ENCODE results near the gene SOX13. TPM values are rescaled to one million over a fixed set of nuclear protein-coding genes. Genes with fewer than 3 reads are reported as not detected.

SOX13 gene
- polyA plus RNA-seq, 3 donors: 11.2 to 32.3 (median 18.6) TPM

DNA sequence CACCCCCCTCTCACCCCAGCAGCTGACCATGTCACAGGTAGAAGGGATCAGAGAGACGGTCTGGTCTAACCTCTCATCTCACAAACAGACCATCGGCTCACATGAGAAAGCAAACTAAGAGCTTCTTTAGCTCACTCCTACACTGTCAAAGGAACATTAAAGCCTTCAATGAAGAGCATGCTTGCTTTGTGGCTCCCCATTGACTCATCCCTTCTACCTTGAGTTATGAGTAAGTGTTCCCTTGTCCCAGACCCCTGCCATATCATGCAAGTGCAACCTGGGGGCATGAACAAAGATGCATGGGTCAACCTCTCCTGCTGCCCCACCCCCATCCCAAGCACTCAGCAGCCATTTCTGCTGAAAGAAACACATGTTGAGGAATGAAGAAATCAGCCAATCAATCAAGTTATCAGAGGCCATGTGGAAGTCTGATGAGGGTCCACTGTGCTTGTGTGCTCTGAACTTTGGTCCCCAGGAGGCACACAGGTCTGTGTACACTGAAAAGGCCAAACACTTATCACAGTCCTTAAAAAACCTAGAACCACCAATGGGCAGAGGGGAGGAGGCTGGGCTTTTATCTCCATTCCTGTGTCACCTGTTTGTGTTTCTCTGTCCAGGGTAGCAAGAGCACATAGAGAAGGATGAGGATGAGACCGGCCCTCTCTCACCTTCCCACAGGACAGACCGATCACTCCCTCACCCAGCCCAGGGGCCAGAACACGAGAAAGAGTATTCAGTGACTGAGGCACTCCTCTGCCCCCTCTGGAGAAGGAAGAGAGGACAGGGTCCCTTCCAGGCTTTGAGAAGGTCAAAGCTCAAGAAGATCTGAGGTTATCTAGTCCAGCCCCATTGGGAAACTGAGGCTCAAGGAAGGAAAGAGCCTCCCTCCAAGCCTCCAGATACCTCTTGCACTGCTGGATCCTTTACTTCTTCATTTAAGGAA lies 69.4 kb downstream of the SOX13 start:
- H3K27ac ChIP-seq (ENCODE audit: low read depth, low read length): no peak overlapping the region
- WGBS, 3 donors: 90 to 95% (median 94%) methylated on average over 5 of the region's 5 CpGs

DNA sequence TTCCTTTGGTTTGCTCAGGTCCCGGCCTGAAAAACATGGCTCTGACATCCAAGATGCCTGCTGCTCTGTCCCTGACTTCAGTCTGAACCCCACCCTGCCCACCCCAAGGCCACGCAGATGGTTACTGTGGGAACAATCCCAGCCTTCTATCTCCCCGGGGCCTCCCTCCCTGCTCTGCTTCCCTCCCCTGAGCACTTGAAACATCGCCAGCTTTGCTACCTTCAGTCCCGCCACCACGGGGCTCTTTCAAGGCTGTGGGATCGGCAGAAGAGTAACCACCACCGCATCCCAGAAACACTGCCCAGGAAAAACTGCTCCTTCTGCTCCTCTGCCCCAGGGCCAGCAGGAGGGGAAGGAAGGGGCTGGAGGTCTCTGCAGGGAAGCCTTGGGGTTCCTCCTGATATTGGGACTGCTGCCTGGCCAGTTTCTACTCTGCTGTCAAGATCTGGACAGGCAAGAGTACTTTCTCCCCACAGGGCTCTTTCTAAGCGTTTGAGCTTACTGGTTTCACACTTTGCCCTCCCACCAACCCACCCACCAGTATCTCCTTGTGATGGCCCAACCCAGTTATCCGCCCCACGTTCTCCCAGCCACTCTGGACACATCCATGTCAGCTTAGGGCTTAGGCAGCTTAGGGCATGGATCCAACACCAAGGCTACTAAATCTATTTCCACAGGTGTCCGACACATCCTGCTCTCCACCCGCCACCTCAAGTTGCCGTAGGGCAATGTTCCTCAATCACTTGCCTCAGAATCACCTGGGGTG lies 70.5 kb downstream of the SOX13 start:
- 43 to 78% (median 77%) methylated on average over 14 of the region's 14 CpGs for WGBS, 3 donors
- H3K27ac ChIP-seq (ENCODE audit: low read depth, low read length): no peak overlapping the region

DNA sequence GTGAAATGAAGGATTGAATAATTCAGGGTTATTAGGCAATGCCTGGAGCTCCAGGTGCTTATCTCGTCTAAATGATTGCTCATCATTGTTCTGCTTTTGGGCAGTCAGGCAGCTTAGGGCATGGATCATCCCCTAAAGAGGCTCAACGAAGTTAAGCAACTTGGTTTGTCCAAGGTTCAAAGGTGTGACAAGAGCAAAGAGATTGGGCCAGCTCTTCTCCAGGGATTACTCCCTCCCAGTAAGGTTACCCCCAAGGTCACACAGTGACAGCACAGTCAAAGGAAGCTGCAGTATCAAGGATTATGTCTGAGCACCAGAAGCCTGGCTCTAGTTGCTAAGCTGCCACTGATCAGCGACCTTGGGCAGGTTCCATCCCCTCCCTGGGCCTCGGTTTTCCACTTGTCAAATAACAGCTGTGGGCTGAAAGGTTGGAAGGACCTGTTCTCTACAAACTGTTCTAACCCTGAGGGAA lies 72.2 kb downstream of the SOX13 start:
- no peak overlapping the region for H3K27ac ChIP-seq (ENCODE audit: low read depth, low read length)
- WGBS, 3 donors: 53 to 69% (median 64%) methylated on average over 4 of the region's 4 CpGs

DNA sequence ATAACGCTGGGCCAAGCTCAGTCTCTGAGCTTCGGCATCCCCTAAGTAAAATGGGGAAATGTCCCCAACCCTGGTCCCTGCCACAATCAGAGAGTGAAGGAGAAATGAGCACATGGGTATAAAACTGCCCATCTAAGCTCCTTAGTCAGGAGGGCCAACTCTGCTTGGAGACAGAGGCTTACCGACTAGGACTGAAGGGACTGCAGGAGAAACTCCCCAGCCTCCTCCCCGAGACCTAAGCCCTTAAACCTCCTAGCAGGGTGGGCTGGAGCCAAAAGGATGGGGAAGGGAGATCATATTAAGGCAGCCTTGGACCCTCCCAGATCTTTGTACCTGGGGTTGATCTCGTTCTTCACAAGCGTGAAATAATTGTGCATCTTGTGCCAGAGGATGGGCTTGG lies 73.4 kb downstream of the SOX13 start:
- H3K27ac ChIP-seq (ENCODE audit: low read depth, low read length): no peak overlapping the region
- WGBS, 3 donors: 86 to 93% (median 87%) methylated on average over 6 of the region's 6 CpGs

DNA sequence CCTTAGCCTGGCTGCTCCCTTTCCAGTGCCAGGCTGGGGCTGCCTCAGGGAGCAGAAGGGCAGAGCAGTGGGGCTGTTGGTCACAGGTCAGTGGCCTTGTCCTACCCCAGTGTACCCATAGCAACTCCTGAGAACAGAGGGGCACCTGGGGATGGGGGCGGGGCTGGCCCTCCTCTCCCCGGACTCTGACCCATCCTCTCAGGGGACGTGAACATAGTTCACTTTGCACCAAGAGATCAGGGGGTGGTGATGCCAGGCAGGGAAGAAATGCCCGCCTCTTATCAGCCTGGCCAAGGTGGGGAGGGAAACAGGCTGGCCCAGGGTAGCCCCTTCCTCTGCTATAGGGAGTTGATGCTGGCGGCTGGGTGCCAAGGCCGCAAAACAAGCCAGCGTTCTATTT lies 74.0 kb downstream of the SOX13 start:
- no peak overlapping the region for H3K27ac ChIP-seq (ENCODE audit: low read depth, low read length)
- WGBS, 3 donors: 63 to 94% (median 91%) methylated on average over 7 of the region's 7 CpGs

DNA sequence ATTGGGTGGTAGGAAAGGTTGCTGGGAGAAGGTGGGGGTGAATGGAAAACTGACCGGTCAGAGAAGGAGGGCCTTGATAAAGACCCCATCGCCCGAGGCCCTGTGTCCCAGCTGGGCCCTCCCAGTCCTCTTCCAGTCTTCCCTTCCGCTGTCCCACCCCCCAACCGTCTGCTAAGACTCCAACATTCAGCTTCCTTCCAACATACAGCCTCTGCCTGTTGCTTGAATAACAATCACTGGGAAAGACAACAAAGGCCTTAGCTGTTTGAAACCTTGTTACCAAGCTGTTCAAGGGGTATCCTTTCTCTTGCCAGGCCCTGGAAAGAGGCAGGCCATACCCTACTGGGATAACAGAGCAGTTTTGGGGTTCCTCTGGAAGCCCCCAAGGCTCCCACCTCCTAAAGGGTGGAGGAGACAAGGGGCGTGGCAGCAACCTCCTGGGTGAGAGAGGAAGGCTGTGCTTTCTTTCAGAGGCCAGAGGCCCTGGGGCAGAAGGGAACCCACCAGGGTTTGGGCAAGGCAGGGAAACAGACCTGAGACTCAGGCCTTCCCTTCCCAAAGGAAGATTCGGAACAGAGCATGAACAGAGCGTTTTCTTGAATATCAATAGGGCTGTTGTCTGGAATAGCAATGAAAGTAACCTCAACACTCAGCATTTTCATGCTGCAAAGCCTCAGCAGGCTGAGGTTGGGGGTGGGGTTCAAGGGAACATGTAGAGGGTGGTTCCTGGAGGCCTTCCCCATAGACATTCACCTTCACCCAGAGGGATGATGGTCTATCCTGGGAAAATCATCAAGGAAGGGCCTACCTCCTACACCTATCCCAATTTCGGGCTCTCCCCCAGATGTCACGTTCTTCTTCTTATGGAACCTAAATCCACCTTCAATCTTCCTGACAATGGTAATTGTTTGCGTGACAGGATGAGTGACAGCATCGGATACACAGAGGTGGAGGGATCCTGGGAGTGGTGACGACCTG lies 74.8 kb downstream of the SOX13 start:
- H3K27ac ChIP-seq (ENCODE audit: low read depth, low read length): no peak overlapping the region
- 84 to 87% (median 86%) methylated on average over 13 of the region's 13 CpGs for WGBS, 3 donors

DNA sequence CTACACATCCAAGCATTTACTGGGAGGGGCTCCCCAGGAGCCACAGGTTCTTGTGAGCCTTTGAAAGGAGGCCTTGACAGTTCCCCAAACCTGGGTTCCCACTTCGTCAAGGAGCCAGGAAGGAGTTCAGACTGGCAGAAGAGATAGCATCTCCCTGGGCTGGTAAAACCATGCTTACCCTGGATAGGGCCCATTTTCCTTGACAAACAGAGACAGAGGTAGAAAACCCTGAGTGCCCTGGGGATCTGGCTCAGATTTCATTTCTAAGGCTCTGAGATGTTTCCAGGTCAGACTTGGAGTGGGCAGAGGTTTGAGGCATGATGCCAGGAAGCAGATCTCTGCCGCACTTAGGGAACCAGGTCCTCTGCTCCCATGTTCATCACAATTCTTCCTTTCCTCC lies 76.2 kb downstream of the SOX13 start:
- H3K27ac ChIP-seq (ENCODE audit: low read depth, low read length): no peak overlapping the region
- 68 to 73% (median 70%) methylated on average over 2 of the region's 2 CpGs for WGBS, 3 donors

DNA sequence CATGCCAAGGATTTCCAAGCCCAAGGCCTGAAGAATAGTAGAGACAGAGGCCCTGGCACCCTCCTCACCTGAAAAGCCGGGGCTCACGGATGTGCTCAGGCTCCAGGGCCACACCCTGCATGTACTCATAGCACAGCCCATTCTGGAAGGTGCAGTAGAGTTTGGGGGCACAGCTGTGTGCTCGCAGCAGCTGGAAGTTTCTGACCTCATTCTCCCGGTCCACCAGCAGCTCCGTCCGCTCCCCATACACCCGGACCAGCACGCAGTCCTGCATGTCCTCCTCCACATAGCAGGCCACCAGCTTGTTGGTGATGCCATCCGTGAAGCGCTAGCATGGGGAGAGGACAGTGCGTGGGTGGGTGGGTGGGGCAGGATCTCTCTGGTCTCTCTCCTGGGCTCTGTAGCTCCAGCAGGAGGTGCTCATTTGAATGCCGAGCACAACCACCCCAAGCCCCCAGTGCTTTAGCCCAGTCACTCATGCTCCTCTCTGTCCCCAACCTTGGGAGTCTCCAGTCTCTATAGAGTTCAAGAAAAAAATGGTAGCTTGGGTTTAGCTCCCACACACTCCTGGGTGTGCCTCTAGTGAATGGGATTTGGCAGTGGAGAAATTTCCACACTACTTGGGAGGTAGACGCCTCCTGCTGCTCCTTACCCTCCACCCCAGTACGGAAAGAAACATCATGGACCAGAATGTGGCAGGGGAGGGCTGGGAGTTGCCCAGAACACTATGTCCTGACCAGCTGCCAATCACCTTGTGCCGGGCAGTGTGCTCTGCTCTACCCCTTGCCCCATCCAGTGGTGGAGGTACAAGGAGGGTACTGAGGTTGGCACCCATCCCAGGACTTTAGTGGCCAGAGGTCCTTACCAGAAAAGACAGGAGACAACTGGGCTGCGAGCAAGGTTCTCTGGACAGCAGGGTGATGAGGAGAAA lies 77.0 kb downstream of the SOX13 start:
- WGBS, 3 donors: 82 to 88% (median 87%) methylated on average over 16 of the region's 16 CpGs
- no peak overlapping the region for H3K27ac ChIP-seq (ENCODE audit: low read depth, low read length)

DNA sequence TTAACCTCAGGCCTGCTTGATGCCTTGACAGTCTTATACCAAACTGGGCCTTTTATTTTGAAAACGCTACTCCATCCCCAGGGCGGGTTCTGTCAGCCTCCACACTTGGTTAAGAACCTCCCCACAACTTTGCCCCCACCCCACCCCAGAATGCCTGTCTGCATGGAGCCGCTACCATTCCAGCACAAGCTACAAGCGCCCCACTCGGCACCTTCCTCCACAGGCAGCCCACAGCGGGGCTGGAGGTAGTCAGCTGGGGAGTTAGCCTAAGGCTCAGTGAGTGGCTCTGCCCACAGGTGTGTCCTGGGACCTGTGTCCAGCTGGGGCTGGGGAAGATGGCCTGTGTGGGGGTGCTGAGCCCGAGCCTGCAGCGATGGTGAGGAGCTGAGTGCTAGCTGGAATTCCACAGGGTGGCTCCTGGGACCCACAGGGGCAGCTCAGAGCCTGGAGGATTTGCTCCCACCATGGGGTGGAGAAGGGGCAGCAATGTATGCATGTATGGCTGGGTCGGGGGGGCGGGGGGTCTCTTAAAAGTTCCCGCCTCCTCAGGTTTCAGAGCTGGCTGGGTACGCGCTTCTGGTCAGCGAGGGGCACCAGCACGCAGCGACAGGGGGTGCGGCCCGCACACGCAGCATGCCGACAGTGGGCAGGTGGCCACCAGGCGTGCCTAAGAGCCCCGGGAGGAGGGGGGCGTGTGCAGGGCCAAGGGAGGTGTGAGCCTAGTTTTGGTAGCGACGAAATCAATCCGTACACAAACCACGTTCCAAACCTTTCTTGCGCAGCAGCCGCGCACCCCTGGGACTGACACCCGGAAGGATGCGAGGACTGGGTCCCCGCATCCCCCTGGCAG lies 78.0 kb downstream of the SOX13 start:
- WGBS, 3 donors: 28 to 40% (median 32%) methylated on average over 32 to 33 of the region's 33 CpGs
- no peak overlapping the region for H3K27ac ChIP-seq (ENCODE audit: low read depth, low read length)

DNA sequence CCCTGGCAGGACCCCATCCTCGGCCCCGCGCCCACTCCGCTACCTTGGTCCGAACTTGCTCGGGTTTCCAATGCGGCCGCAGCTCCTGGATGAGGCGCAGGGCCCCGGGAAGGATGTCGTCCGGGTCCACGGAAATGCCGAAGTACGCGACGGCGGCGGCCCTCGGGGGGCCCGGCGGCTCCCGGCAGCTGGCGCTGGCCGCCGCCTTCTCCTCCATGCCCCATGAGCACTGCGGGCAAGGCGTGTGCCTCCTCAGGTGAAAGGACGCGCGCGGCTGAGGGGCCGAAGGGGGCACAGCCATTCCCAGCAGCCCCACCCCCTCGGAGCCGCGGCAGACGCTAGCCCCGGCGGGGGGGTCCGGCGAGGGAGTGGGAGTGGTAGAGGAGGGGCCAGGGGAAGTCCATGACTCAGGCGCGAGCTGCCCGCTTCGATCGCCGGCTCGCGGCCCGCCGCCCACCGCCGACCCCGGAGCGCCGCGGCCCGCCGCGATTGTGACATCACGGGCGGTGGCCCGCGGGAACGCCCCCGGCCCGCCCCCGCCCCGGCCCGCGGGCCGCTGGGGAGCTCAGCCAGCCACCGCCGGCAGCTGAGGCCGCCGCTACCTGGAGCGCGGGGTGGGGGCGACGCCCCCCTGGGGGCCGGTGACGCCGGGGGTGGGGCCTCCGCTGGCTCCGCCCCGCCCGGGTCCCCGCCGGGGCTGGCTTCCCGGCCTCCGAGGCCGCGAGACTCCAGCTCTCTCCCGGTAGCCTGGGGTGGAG lies 78.8 kb downstream of the SOX13 start, which contains the start of gene ETNK2:
TSS of gene ETNK2 (minus strand) at position 493 of the 758 bp plus-strand sequence. CDS start at position 301, 192 bp downstream.
- 0 to 1% (median 1%) methylated on average over 65 to 94 of the region's 94 CpGs for WGBS, 3 donors

DNA sequence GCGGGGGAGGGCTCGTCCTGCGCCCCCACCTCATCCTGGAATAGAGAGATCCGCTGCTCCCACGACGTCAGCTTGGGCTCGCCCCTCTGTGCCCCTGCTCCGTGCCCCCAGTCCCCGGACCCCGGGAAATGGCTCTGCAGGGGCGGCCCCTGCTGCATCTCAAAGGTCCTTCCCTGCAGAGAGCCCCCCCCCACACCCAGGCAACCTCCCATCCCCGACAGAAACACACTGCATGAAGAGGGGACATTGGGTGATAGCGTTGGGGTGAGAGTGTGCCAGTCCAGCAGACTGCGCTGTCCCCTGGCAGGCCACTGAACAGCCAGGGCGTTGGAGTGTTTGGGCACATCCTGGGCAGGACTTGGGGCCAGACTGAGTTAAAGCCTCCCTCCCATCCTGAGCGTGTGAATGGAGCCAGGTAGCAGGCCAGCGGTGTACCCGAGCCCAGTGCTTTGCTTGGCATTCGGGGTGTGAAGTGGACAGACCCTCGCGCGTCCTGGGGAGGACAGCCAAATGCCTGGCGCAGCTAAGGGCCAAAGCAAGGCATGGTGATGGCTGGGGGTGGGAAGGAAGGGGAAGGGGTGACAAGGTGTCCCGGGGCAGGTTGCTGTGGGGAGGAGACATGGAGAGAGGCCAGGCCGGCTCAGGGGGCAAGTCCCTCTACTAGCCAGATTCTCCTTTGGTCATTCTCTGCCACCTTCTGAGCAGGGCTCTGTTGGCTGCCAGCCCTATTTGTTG lies 79.6 kb downstream of the SOX13 start:
- H3K27ac ChIP-seq (ENCODE audit: low read depth, low read length): no peak overlapping the region
- 30 to 34% (median 31%) methylated on average over 25 of the region's 25 CpGs for WGBS, 3 donors

More for the DNA sequence above, 78.8 kb downstream of the SOX13 start, which contains the start of gene ETNK2:
- no peak within 1 kb of the TSS for H3K27ac ChIP-seq (ENCODE audit: low read depth, low read length)

DNA sequence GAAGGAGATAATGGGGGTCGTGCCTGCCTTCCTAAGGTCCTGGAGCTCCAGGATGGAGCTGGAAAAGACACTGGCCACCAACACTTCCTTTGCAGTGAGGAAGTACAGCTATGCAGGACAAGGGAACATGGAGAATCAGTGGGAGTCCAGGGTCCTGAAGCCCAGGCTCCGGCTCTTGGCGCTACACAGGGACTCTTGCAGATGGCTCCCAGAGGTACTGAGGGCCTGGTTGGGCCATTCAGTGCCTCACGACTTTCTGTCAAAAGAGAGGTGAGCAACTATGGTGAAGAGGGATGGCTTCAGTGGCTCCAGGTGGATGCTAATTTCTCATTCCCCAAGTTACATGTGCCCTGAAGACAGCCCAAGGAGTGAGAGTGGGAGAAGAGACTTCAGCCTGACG lies 80.8 kb downstream of the SOX13 start:
- no peak overlapping the region for H3K27ac ChIP-seq (ENCODE audit: low read depth, low read length)
- 87 to 93% (median 92%) methylated on average over 5 of the region's 5 CpGs for WGBS, 3 donors

DNA sequence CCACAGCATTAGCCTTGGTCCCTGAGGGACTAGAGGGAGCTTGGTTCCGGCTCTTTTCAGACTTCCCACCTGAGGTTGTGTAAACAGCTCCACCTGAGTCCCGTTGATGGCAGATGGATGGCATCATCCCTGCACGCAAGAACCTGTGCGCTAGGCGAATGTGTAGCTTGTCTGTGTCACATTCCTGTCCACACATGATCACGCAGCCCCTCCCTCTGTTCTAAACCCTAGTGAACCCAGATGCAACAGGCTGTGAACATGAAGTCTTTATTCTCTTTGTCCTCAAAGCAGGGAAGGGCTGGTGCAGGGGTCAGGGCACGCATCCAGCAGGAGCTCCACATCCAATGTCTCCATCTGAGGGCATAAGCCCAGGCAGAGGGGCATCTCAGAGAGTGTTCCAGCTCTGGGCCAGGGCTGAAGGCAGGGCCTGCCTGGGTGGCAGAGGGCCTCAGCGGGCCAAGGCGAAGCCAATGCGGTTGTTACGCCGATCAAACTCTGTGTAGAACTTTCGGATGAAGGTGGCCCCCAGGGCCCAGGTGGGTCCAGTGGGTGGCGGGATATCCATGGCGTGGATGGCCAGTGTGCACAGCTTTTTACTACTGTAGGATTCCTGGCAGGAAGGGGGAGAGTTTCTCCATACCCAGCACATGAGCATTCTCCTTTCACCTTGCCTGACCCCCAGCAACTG lies 81.8 kb downstream of the SOX13 start:
- H3K27ac ChIP-seq (ENCODE audit: low read depth, low read length): no peak overlapping the region
- 90 to 92% (median 92%) methylated on average over 15 of the region's 15 CpGs for WGBS, 3 donors

DNA sequence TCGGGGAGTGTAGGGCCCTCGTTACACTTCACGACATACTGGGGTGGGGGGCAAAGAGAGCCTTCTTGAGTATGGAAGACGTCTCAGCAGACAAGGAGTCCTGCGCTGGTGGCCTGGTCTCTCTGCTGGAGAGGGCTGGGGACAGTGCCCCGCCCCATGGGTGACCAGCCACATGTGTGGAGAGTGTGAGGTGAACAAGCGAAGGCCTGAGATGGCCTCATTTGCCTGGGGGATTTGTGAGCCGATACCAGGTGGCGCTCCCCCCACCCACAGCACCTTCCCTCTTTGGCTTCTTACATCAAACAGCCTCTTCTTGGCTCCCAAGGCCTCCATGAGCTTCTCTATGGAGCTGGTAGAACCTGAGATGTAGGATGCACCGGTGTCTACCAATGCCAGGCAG lies 83.0 kb downstream of the SOX13 start:
- 85 to 92% (median 91%) methylated on average over 10 of the region's 10 CpGs for WGBS, 3 donors
- no peak overlapping the region for H3K27ac ChIP-seq (ENCODE audit: low read depth, low read length)
